HepG2 (cell line): ENCODE data around the gene UBE2C. TPM values are rescaled to one million over a fixed set of nuclear protein-coding genes. Genes with fewer than 3 reads are reported as not detected.

Source experiments
- HDAC2 ChIP-seq: sonication (generic); formaldehyde crosslinking; IDR thresholded peaks from 2 replicates; pipeline ENCODE4 v1.4.0; 2020; ENCODE audit warnings: missing genetic modification reagents
- HOXA3 ChIP-seq: sonication (generic); formaldehyde crosslinking; IDR thresholded peaks from 2 replicates; pipeline ENCODE4 v1.5.0; 2020; ENCODE audit warnings: missing genetic modification reagents
- MAZ ChIP-seq, 2 experiments: sonication (generic) in 1 of 2; formaldehyde crosslinking in 1 of 2; IDR thresholded peaks; 2 replicates each; pipeline versions ENCODE4 v1.5.0 to v1.6.1; 2012 to 2020; ENCODE audit warnings: low read depth in 2 of 2, mild to moderate bottlenecking in 2 of 2, borderline replicate concordance in 1 of 2, improper control_type of control experiment in 1 of 2, low read length in 1 of 2, missing genetic modification reagents in 1 of 2, moderate library complexity in 1 of 2
- NAIF1 ChIP-seq: sonication (generic); formaldehyde crosslinking; IDR thresholded peaks from 2 replicates; pipeline ENCODE4 v1.5.0; 2020; ENCODE audit warnings: mild to moderate bottlenecking, missing genetic modification reagents, borderline replicate concordance
- RARA ChIP-seq: IDR thresholded peaks from 2 replicates; pipeline ENCODE4 v1.6.1; 2016; ENCODE audit warnings: missing genetic modification reagents, missing compliant biosample characterization
- REST ChIP-seq, 2 experiments: IDR thresholded peaks; 2 replicates each; pipeline ENCODE4 v1.6.1; 2011 to 2012; ENCODE audit warnings: low read length in 2 of 2, borderline replicate concordance in 1 of 2, low read depth in 1 of 2, mild to moderate bottlenecking in 1 of 2, moderate library complexity in 1 of 2
- SALL1 ChIP-seq: sonication (generic); formaldehyde crosslinking; IDR thresholded peaks from 2 replicates; pipeline ENCODE4 v1.8.0; 2022; ENCODE audit warnings: mild to moderate bottlenecking, missing genetic modification reagents
- TEAD3 ChIP-seq: optimal IDR thresholded peaks from 2 replicates; pipeline ENCODE3; 2016; ENCODE audit warnings: borderline replicate concordance
- THYN1 ChIP-seq: sonication (generic); formaldehyde crosslinking; IDR thresholded peaks from 2 replicates; pipeline ENCODE4 v1.8.1; 2023; ENCODE audit warnings: low read depth, mild to moderate bottlenecking, moderate library complexity, missing genetic modification reagents, borderline replicate concordance
- YEATS4 ChIP-seq: sonication (generic); formaldehyde crosslinking; IDR thresholded peaks from 2 replicates; pipeline ENCODE4 v1.4.0; 2020; ENCODE audit warnings: missing genetic modification reagents, borderline replicate concordance
- ZFP82 ChIP-seq: sonication (generic); formaldehyde crosslinking; IDR thresholded peaks from 2 replicates; pipeline ENCODE4 v1.5.1; 2020; ENCODE audit warnings: mild to moderate bottlenecking, missing genetic modification reagents, borderline replicate concordance
- ZNF18 ChIP-seq: sonication (generic); formaldehyde crosslinking; IDR thresholded peaks from 2 replicates; pipeline ENCODE4 v1.8.0; 2022; ENCODE audit warnings: mild to moderate bottlenecking, missing genetic modification reagents; ENCODE audit not compliant: insufficient replicate concordance
- ZNF292 ChIP-seq: sonication (generic); formaldehyde crosslinking; IDR thresholded peaks from 2 replicates; pipeline ENCODE4 v1.8.1; 2022; ENCODE audit warnings: mild to moderate bottlenecking, low read depth, missing genetic modification reagents, borderline replicate concordance
- ZNF607 ChIP-seq: sonication (generic); formaldehyde crosslinking; IDR thresholded peaks from 2 replicates; pipeline ENCODE4 v1.5.1; 2020; ENCODE audit warnings: missing genetic modification reagents, mild to moderate bottlenecking, borderline replicate concordance
- ZNF777 ChIP-seq: sonication (generic); formaldehyde crosslinking; IDR thresholded peaks from 2 replicates; pipeline ENCODE4 v1.4.0; 2020; ENCODE audit warnings: missing genetic modification reagents
- ZNF800 ChIP-seq: sonication (generic); formaldehyde crosslinking; IDR thresholded peaks from 2 replicates; pipeline ENCODE4 v1.4.0; 2020; ENCODE audit warnings: missing genetic modification reagents
- ZXDC ChIP-seq: sonication (generic); formaldehyde crosslinking; IDR thresholded peaks from 2 replicates; pipeline ENCODE4 v1.5.0; 2020; ENCODE audit warnings: mild to moderate bottlenecking, missing genetic modification reagents
- polyA plus RNA-seq, 8 experiments: library from polyadenylated mRNA; depleted of rRNA in 3 of 8; stranded (reverse) in 7 of 8; unstranded in 1 of 8; fragments of >200 nt; fragmentation: Illumina TruSeq in 4 of 8; extraction: Trizol in 4 of 8; gene quantifications; 2 replicates each; pipeline versions ENCODE4 v1.2.1 to v1.2.3, GENCODE V29; 2011 to 2016; ENCODE audit warnings: low read depth in 4 of 8, missing spikeins in 1 of 8, mixed read lengths in 1 of 8; ENCODE audit not compliant: insufficient read depth in 1 of 8
- total RNA-seq, 5 experiments: library from RNA; depleted of rRNA; stranded (reverse); fragments of >200 nt; fragmentation: Illumina TruSeq; extraction: Trizol; gene quantifications; 2 replicates each; pipeline ENCODE4 v1.2.3, GENCODE V29; 2016; ENCODE audit warnings: low read depth in 1 of 5

UBE2C gene
- total and polyA plus RNA-seq, 2 of the 13 experiments (the other 11 are each of a cell fraction or from before 2014, with no cell fraction given): 100 to 123 TPM

GRCh38 chr20:45861221-45862075 is 49.0 kb downstream of the UBE2C start (continued):
- TF ChIP-seq ZNF292 (CRISPR knock-in tag): peak; percentile 40; the same call in 1 of the 2 replicates
- 0 out of 2 replicates have a peak, but pooled peaks have one; percentile 40 for TF ChIP-seq YEATS4 (CRISPR knock-in tag)
- TF ChIP-seq REST (IDR thresholded peaks at IDR 0.05; ENCODE audit: borderline replicate concordance in 1 of 2, low read depth in 1 of 2, low read length in 2 of 2): no peak
- peak; percentile 22; the same call in 1 of the 2 replicates for TF ChIP-seq ZNF777 (CRISPR knock-in tag)
- no peak for TF ChIP-seq MAZ (IDR thresholded peaks at IDR 0.05; ENCODE audit: borderline replicate concordance, low read depth, low read length)
- 0 out of 2 replicates have a peak, but pooled peaks have one; percentile 39 for TF ChIP-seq MAZ (CRISPR knock-in tag; IDR thresholded peaks at IDR 0.05; ENCODE audit: low read depth)
- peak; percentile 44; the same call in 1 of the 2 replicates for TF ChIP-seq NAIF1 (CRISPR knock-in tag)
- peak; percentile 64; the same call in 1 of the 2 replicates for TF ChIP-seq HDAC2
- TF ChIP-seq ZFP82: no peak
- no peak for TF ChIP-seq ZNF18 (CRISPR knock-in tag)
- no peak for TF ChIP-seq ZNF800
- peak; percentile 36; the same call in 1 of the 2 replicates for TF ChIP-seq HOXA3
- TF ChIP-seq ZXDC (CRISPR knock-in tag): no peak
- TF ChIP-seq SALL1 (CRISPR knock-in tag): no peak
- peak; percentile 52; the same call in 1 of the 2 replicates for TF ChIP-seq ZNF607 (CRISPR knock-in tag)
- TF ChIP-seq THYN1: no peak
- no peak for TF ChIP-seq RARA (CRISPR knock-in tag)
- TF ChIP-seq TEAD3 (CRISPR knock-in tag): no peak
